Left lung (tissue), 10 donors: Measurements from ENCODE around the gene HMX1. TPM values are rescaled to one million over a fixed set of nuclear protein-coding genes. Genes with fewer than 3 reads are reported as not detected.

ENCODE experiments used
- ATAC-seq: fragments of 200-7000 bp; cut with Tn5 transposase; one replicate; pipeline ENCODE4 v1.9.1; 2020; ENCODE audit warnings: moderate library complexity
- DNase-seq, 4 donors: peaks; one replicate each; pipeline ENCODE4 v3.0.0-alpha.2; 2013 to 2020
- H3K27ac ChIP-seq, 2 donors: fragments of 200-600 bp; sonication (generic) in 1 of 2; one replicate each; pipeline versions ENCODE4 v1.5.0 to v1.8.0; 2020 to 2021
- H3K27me3 ChIP-seq, 2 donors: fragments of 200-600 bp; sonication (generic) in 1 of 2; one replicate each; pipeline versions ENCODE4 v1.5.0 to v1.8.0; 2020 to 2021
- H3K36me3 ChIP-seq, 2 donors: fragments of 200-600 bp; sonication (generic) in 1 of 2; one replicate each; pipeline versions ENCODE4 v1.5.0 to v1.8.0; 2020 to 2021
- H3K4me1 ChIP-seq, 2 donors: fragments of 200-600 bp; one replicate each; pipeline ENCODE4 v1.8.0; 2021
- H3K4me3 ChIP-seq, 2 donors: fragments of 200-600 bp; sonication (generic) in 1 of 2; one replicate each; pipeline versions ENCODE4 v1.5.0 to v1.8.0; 2020 to 2021; ENCODE audit warnings: mild to moderate bottlenecking in 1 of 2
- H3K9me3 ChIP-seq, 2 donors: fragments of 200-600 bp; sonication (generic) in 1 of 2; one replicate each; pipeline versions ENCODE4 v1.5.0 to v1.8.0; 2020 to 2021
- CTCF ChIP-seq, 2 donors: fragments of 200-600 bp; sonication (generic) in 1 of 2; IDR thresholded peaks; one replicate each; pipeline versions ENCODE4 v1.5.0 to v1.8.0; 2021; ENCODE audit warnings: antibody characterized with exemption in 2 of 2
- intact Hi-C, 2 donors: fragments of 100-400 bp; cut with DNase I; formaldehyde crosslinking; loops; one replicate each; pipeline versions ENCODE4 v1.11.2 to v1.14.2; 2022
- polyA plus RNA-seq, 6 donors: library from polyadenylated mRNA; unstranded; fragments of 120-200 nt; gene quantifications; one replicate each; pipeline ENCODE4 v1.2.1, GENCODE V29; 2013; ENCODE audit not compliant: insufficient read length in 6 of 6
- total RNA-seq, 2 donors: library from RNA; stranded (reverse); fragmentation: NEBNext Ultra II Directional; extraction: Animal tissue kit (Norgen Biotek cat#: 25700); gene quantifications; one replicate each; pipeline ENCODE4 v1.2.1, GENCODE V29; 2021
- donor health status: DM: no; HTN: yes; CAD: no.
- donor health status: DM: no; HTN: no; CAD: no.

HMX1 gene
- total and polyA plus RNA-seq, 8 donors: not detected

- no peak overlapping the region for H3K27ac ChIP-seq
- intact Hi-C loops: no loop called here
- ATAC-seq: no peak
- no peaks in the 10 kb centered on the region for H3K36me3 ChIP-seq
- H3K4me1 ChIP-seq: no peaks in the 10 kb centered on the region
- DNase-seq: peak in 2 of 4 donors; percentile 21 to 48
- no peak for TF ChIP-seq CTCF (IDR thresholded peaks at IDR 0.05)
- peaks cover 0 to 59% of the 10 kb centered on the region in 2 donors for H3K27me3 ChIP-seq
- H3K4me3 ChIP-seq: no peak overlapping the region
- no peaks in the 10 kb centered on the region for H3K9me3 ChIP-seq
These were observed 36.9 kb downstream of the HMX1 start for GRCh38 chr4:8834681-8835220.

- ATAC-seq (no peak), DNase-seq (peak in 2 of 4 donors; percentile 11 to 51)
- Histone ChIP-seq H3K4me1 (no peaks in the 10 kb centered on the region), H3K9me3 (peaks cover 0 to 7% of the 10 kb centered on the region in 2 donors), H3K27me3 (peaks cover 0 to 46% of the 10 kb centered on the region in 2 donors), H3K36me3 (no peaks in the 10 kb centered on the region), H3K4me3 (no peak overlapping the region), H3K27ac (no peak overlapping the region)
- no peak for TF ChIP-seq CTCF (IDR thresholded peaks at IDR 0.05)
- intact Hi-C loops: no loop called here
These were observed 39.3 kb downstream of the HMX1 start for GRCh38 chr4:8832113-8832915.

- no peak for TF ChIP-seq CTCF (IDR thresholded peaks at IDR 0.05)
- no peaks in the 10 kb centered on the region for H3K36me3 ChIP-seq
- H3K4me3 ChIP-seq: no peak overlapping the region
- peaks cover 0 to 38% of the 10 kb centered on the region in 2 donors for H3K27me3 ChIP-seq
- H3K9me3 ChIP-seq: peaks cover 0 to 7% of the 10 kb centered on the region in 2 donors
- ATAC-seq (no peak), DNase-seq (peak in 2 of 4 donors; percentile 25 to 46)
- H3K27ac ChIP-seq: no peak overlapping the region
- intact Hi-C loops: no loop called here
- no peaks in the 10 kb centered on the region for H3K4me1 ChIP-seq
These were observed 40.2 kb downstream of the HMX1 start for GRCh38 chr4:8831221-8832112.

GRCh38 chr4:8830611-8831200 is 40.9 kb downstream of the HMX1 start:
- H3K36me3 ChIP-seq: no peaks in the 10 kb centered on the region

More at GRCh38 chr4:8830611-8831200, 40.9 kb downstream of the HMX1 start:
- intact Hi-C loops: no loop called here
- Histone ChIP-seq H3K27me3 (peaks cover 0 to 33% of the 10 kb centered on the region in 2 donors), H3K4me3 (no peak overlapping the region), H3K4me1 (no peaks in the 10 kb centered on the region), H3K27ac (no peak overlapping the region), H3K9me3 (peaks cover 0 to 7% of the 10 kb centered on the region in 2 donors)
- TF ChIP-seq CTCF (IDR thresholded peaks at IDR 0.05): no peak
- no peak for ATAC-seq
- peak in 2 of 4 donors; percentile 22 to 70 for DNase-seq
